ENCODE measurements around the gene TNFRSF4.

TNFRSF4 gene

GRCh38 chr1:1232796-1233566, 19.0 kb upstream of the TNFRSF4 start:
- DNase-seq, result no peak

GRCh38 chr1:1232208-1232795, 18.3 kb upstream of the TNFRSF4 start, which contains the start of gene B3GALT6:
B3GALT6 (plus strand) TSS chr1:1232237; CDS start chr1:1232279, 42 bp downstream.
- DNase-seq, result no peak

GRCh38 chr1:1231400-1232207, 17.7 kb upstream of the TNFRSF4 start, which contains the start of gene SDF4:
SDF4 (minus strand) TSS chr1:1232001; CDS start chr1:1228772, 3,229 bp downstream.
- DNase-seq, result peak; percentile 98

- peak; percentile 61 for DNase-seq
These were observed 16.9 kb upstream of the TNFRSF4 start for GRCh38 chr1:1230656-1231399.

GRCh38 chr1:1229770-1230169, 15.8 kb upstream of the TNFRSF4 start:
- no peak for DNase-seq

GRCh38 chr1:1228596-1229321, 14.8 kb upstream of the TNFRSF4 start:
- no peak for DNase-seq

GRCh38 chr1:1228187-1228586, 14.2 kb upstream of the TNFRSF4 start:
- DNase-seq, result no peak

- DNase-seq, result no peak
These were observed 13.4 kb upstream of the TNFRSF4 start for GRCh38 chr1:1227386-1227785.

GRCh38 chr1:1226566-1227362, 12.8 kb upstream of the TNFRSF4 start:
- no peak for DNase-seq

GRCh38 chr1:1225913-1226312, 12.0 kb upstream of the TNFRSF4 start:
- no peak for DNase-seq

- no peak for DNase-seq
These were observed 11.4 kb upstream of the TNFRSF4 start for GRCh38 chr1:1225238-1225845.

- DNase-seq, result no peak
These were observed 9.9 kb upstream of the TNFRSF4 start for GRCh38 chr1:1223891-1224290.

- no peak for DNase-seq
These were observed 9.4 kb upstream of the TNFRSF4 start for GRCh38 chr1:1223321-1223720.

GRCh38 chr1:1222575-1223225, 8.7 kb upstream of the TNFRSF4 start:
- DNase-seq, result no peak

- DNase-seq, result no peak
These were observed 8.1 kb upstream of the TNFRSF4 start for GRCh38 chr1:1221887-1222574.

- no peak for DNase-seq
These were observed 6.2 kb upstream of the TNFRSF4 start for GRCh38 chr1:1220197-1220596.

GRCh38 chr1:1219341-1219740, 5.4 kb upstream of the TNFRSF4 start:
- DNase-seq, result no peak

GRCh38 chr1:1218524-1219200, 4.7 kb upstream of the TNFRSF4 start:
- no peak for DNase-seq
